ENCODE results near the gene RBM42. TPM values are rescaled to one million over a fixed set of nuclear protein-coding genes. Genes with fewer than 3 reads are reported as not detected.

The RBM42 gene
- total RNA-seq, 3 donors from 2014 or later = 44.6 to 51.4 (median 44.6) TPM

DNA sequence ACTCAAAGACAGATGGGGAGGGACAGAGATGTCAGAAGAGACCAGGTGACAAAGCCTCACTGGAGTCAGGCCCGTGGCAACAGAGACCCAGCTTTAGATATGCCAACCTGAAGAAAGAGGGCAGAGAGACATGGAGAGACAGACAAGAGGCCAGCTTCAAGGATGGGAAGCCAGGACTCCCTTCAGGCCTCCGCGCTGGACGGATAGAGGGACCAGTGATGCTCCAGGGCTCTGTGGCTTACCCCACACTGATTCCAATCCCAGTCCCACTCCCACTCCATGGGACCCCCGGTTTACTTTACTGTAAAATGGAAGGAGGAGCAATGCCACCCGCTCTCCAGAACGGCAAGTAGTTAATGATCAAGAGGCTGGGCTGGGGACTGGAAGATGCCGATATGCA is 11.0 kb downstream of the RBM42 start:
- no peak for DNase-seq (ENCODE audit: low spot score in 2 of 2)
- intact Hi-C loops (cut with DNase I; ENCODE audit: low total_unique reads) = no loop called here
- Histone ChIP-seq H3K4me1 (no peaks in the 10 kb centered on the region), H3K4me3 (no peak overlapping the region), H3K27me3 (no peaks in the 10 kb centered on the region), H3K36me3 (no peaks in the 10 kb centered on the region), H3K27ac (no peak overlapping the region), H3K9me3 (no peaks in the 10 kb centered on the region)
- TF ChIP-seq CTCF (IDR thresholded peaks at IDR 0.05) (no peak), POLR2A (IDR thresholded peaks at IDR 0.05) (no peak), POLR2AphosphoS5 (IDR thresholded peaks at IDR 0.05) (no peak)

GRCh38 chr19:35641515-35642151 is 12.8 kb downstream of the RBM42 start, which contains the start of gene ETV2:
TSS of gene ETV2 (plus strand) at chr19:35641745. CDS start at chr19:35642461, 716 bp downstream.
- intact Hi-C loops (cut with DNase I; ENCODE audit: low total_unique reads) = no loop called here
- no peaks in the 10 kb centered on the region for H3K4me1 ChIP-seq
- TF ChIP-seq POLR2AphosphoS5 (IDR thresholded peaks at IDR 0.05) (no peak), CTCF (IDR thresholded peaks at IDR 0.05) (no peak), POLR2A (IDR thresholded peaks at IDR 0.05) (no peak)
- no peaks in the 10 kb centered on the region for H3K36me3 ChIP-seq
- no peak within 1 kb of the TSS for H3K4me3 ChIP-seq
- no peak for DNase-seq (ENCODE audit: low spot score in 2 of 2)
- H3K27ac ChIP-seq = no peak within 1 kb of the TSS
- H3K27me3 ChIP-seq = no peaks in the 10 kb centered on the region
- H3K9me3 ChIP-seq = no peaks in the 10 kb centered on the region

DNA sequence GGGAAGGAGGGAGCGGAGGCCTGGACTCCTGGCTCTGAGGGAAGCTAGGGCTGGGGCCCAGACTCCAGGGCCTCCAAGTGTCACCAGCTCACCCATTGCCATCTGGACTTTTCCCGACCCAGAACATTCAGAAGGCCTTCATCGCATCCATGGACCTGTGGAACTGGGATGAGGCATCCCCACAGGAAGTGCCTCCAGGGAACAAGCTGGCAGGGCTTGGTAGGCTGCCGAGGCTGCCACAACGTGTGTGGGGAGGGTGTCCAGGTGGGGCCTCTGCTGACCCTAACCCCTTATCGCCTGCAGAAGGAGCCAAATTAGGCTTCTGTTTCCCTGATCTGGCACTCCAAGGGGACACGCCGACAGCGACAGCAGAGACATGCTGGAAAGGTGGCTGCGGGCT is 13.5 kb downstream of the RBM42 start:
- intact Hi-C loops (cut with DNase I; ENCODE audit: low total_unique reads) = no loop called here
- no peak for TF ChIP-seq CTCF (IDR thresholded peaks at IDR 0.05)
- TF ChIP-seq POLR2AphosphoS5 (IDR thresholded peaks at IDR 0.05) = no peak
- no peak for TF ChIP-seq POLR2A (IDR thresholded peaks at IDR 0.05)

GRCh38 chr19:35642798-35643254 is 14.0 kb downstream of the RBM42 start:
- intact Hi-C loops (cut with DNase I; ENCODE audit: low total_unique reads) = no loop called here
- no peak for TF ChIP-seq CTCF (IDR thresholded peaks at IDR 0.05)
- TF ChIP-seq POLR2AphosphoS5 (IDR thresholded peaks at IDR 0.05) = no peak
- no peak for TF ChIP-seq POLR2A (IDR thresholded peaks at IDR 0.05)
- Histone ChIP-seq H3K4me1 (no peaks in the 10 kb centered on the region), H3K9me3 (no peaks in the 10 kb centered on the region), H3K36me3 (no peaks in the 10 kb centered on the region), H3K27me3 (no peaks in the 10 kb centered on the region), H3K4me3 (peak overlapping the region; percentile 53 to 90 (median 71)), H3K27ac (peak overlapping the region; percentile 85 to 91)
- no peak for DNase-seq (ENCODE audit: low spot score in 2 of 2)

More for the DNA sequence above, 13.5 kb downstream of the RBM42 start:
- no peak for DNase-seq (ENCODE audit: low spot score in 2 of 2)
- Histone ChIP-seq H3K9me3 (no peaks in the 10 kb centered on the region), H3K4me1 (no peaks in the 10 kb centered on the region), H3K4me3 (no peak overlapping the region), H3K27ac (no peak overlapping the region), H3K36me3 (no peaks in the 10 kb centered on the region), H3K27me3 (no peaks in the 10 kb centered on the region)
